ENCODE measurements around the gene ITGA11.

Gene ITGA11

GRCh38 chr15:68330416-68330815, 101.5 kb downstream of the ITGA11 start:
- TF ChIP-seq POU6F1 (CRISPR knock-in tag; IDR thresholded peaks at IDR 0.05; ENCODE audit: borderline replicate concordance, low read depth) (no peak), ESRRG (CRISPR knock-in tag; IDR thresholded peaks at IDR 0.05) (no peak), ARNTL (CRISPR knock-in tag; IDR thresholded peaks at IDR 0.05; ENCODE audit: borderline replicate concordance, low read depth) (no peak), PPARA (CRISPR knock-in tag; IDR thresholded peaks at IDR 0.05; ENCODE audit: borderline replicate concordance) (no peak), BACH2 (CRISPR knock-in tag; IDR thresholded peaks at IDR 0.05; ENCODE audit: borderline replicate concordance) (no peak), ZNF565 (CRISPR knock-in tag; conservative IDR thresholded peaks at IDR 0.05; ENCODE audit: low read depth) (no peak), PATZ1 (CRISPR knock-in tag; IDR thresholded peaks at IDR 0.05; ENCODE audit: borderline replicate concordance) (no peak), ZFP3 (CRISPR knock-in tag; IDR thresholded peaks at IDR 0.05) (no peak)
- no peak for ATAC-seq

GRCh38 chr15:68328964-68329363, 103.0 kb downstream of the ITGA11 start:
- TF ChIP-seq ZNF565 (CRISPR knock-in tag; conservative IDR thresholded peaks at IDR 0.05; ENCODE audit: low read depth), result no peak
- TF ChIP-seq TSHZ2 (CRISPR knock-in tag; IDR thresholded peaks at IDR 0.05), result no peak
- no peak for ATAC-seq

GRCh38 chr15:68328443-68328842, 103.5 kb downstream of the ITGA11 start:
- ATAC-seq, result no peak
- TF ChIP-seq ARNTL (CRISPR knock-in tag; IDR thresholded peaks at IDR 0.05; ENCODE audit: borderline replicate concordance, low read depth), result no peak
- no peak for TF ChIP-seq CREB5 (CRISPR knock-in tag; IDR thresholded peaks at IDR 0.05; ENCODE audit: low read depth)
- no peak for TF ChIP-seq PATZ1 (CRISPR knock-in tag; IDR thresholded peaks at IDR 0.05; ENCODE audit: borderline replicate concordance)
- TF ChIP-seq RARB (CRISPR knock-in tag; IDR thresholded peaks at IDR 0.05), result no peak
- no peak for TF ChIP-seq CSRNP3 (CRISPR knock-in tag; IDR thresholded peaks at IDR 0.05)

- TF ChIP-seq ISL1 (CRISPR knock-in tag; IDR thresholded peaks at IDR 0.05), result no peak
- no peak for TF ChIP-seq POU6F1 (CRISPR knock-in tag; IDR thresholded peaks at IDR 0.05; ENCODE audit: borderline replicate concordance, low read depth)
- TF ChIP-seq OSR1 (CRISPR knock-in tag; IDR thresholded peaks at IDR 0.05), result no peak
- no peak for TF ChIP-seq CREB5 (CRISPR knock-in tag; IDR thresholded peaks at IDR 0.05; ENCODE audit: low read depth)
- no peak for TF ChIP-seq RARB (CRISPR knock-in tag; IDR thresholded peaks at IDR 0.05)
- TF ChIP-seq ZNF70 (CRISPR knock-in tag; IDR thresholded peaks at IDR 0.05), result no peak
- TF ChIP-seq PPARA (CRISPR knock-in tag; IDR thresholded peaks at IDR 0.05; ENCODE audit: borderline replicate concordance), result no peak
- TF ChIP-seq CSDC2 (CRISPR knock-in tag; IDR thresholded peaks at IDR 0.05), result no peak
- TF ChIP-seq ARNTL (CRISPR knock-in tag; IDR thresholded peaks at IDR 0.05; ENCODE audit: borderline replicate concordance, low read depth), result no peak
- TF ChIP-seq ZNF8 (CRISPR knock-in tag; IDR thresholded peaks at IDR 0.05), result no peak
- no peak for TF ChIP-seq ZFP3 (CRISPR knock-in tag; IDR thresholded peaks at IDR 0.05)
- no peak for ATAC-seq
Observed at GRCh38 chr15:68326711-68327354, 105.1 kb downstream of the ITGA11 start.

Data from SK-N-SH treated with all-trans-retinoic acid at 6 μM for 48 hours (cell line).